Measurements from ENCODE around the gene ZNF10. TPM values are rescaled to one million over a fixed set of nuclear protein-coding genes. Genes with fewer than 3 reads are reported as not detected.

The ZNF10 gene
- polyA plus RNA-seq, 1 donor (not counting 4 experiments of a cell fraction or from before 2014, with no cell fraction given) = 6.3 TPM

GRCh38 chr12:133124674-133125073, 5.8 kb upstream of the ZNF10 start:
- Histone ChIP-seq H2AFZ (ENCODE audit: control insufficient read depth, low read length) (no peak overlapping the region), H3K27ac (ENCODE audit: control insufficient read depth, insufficient read depth, low read length) (no peak overlapping the region), H3K27me3 (ENCODE audit: control insufficient read depth, extremely low read depth, insufficient read depth, low read length) (no peaks in the 10 kb centered on the region), H3K4me1 (ENCODE audit: control insufficient read depth, extremely low read depth, insufficient read depth, low read length) (no peaks in the 10 kb centered on the region), H3K4me3 (ENCODE audit: control insufficient read depth in 2 of 3, extremely low read depth in 1 of 3, insufficient read depth in 2 of 3, low read depth in 1 of 3, low read length in 3 of 3) (no peak overlapping the region), H4K20me1 (ENCODE audit: control insufficient read depth, extremely low read depth, insufficient read depth, low read length) (no peaks in the 10 kb centered on the region), H3K9me3 (ENCODE audit: control insufficient read depth, low read depth, low read length) (peaks cover 35% of the 10 kb centered on the region), H3K9ac (ENCODE audit: control insufficient read depth, extremely low read depth, insufficient read depth, low read length) (no peak overlapping the region), H3K36me3 (ENCODE audit: control insufficient read depth in 2 of 2, extremely low read depth in 1 of 2, insufficient read depth in 2 of 2, low read length in 2 of 2) (peaks cover 0 to 5% of the 10 kb centered on the region in 2 experiments), H3K4me2 (ENCODE audit: control insufficient read depth, extremely low read depth, insufficient read depth, low read depth, low read length) (no peak overlapping the region), H3K79me2 (ENCODE audit: control insufficient read depth, insufficient read depth, low read length) (peaks cover 6% of the 10 kb centered on the region), H3K9me1 (ENCODE audit: control insufficient read depth, extremely low read depth, insufficient read depth, low read length) (no peaks in the 10 kb centered on the region)
- DNase-seq (ENCODE audit: low read depth, low spot score) (no peak), FAIRE-seq (no peak)
- dilution Hi-C loops (cut with MboI; ENCODE audit: extremely low pct_ligation_motif_present, low sequenced_read_pairs) = no loop called here
- TF ChIP-seq CTCF (optimal IDR thresholded peaks at IDR 0.05 in 1 of 3, IDR thresholded peaks at IDR 0.05 in 1 of 3, conservative IDR thresholded peaks at IDR 0.05 in 1 of 3; ENCODE audit: extremely low read depth in 1 of 3, insufficient read depth in 2 of 3, low read length in 3 of 3) = no peak
- no peak for TF ChIP-seq EZH2 (IDR thresholded peaks at IDR 0.05; ENCODE audit: low read length)

GRCh38 chr12:133129368-133130037, 924 bp upstream of the ZNF10 start:
- peaks cover 4% of the 10 kb centered on the region for H3K4me1 ChIP-seq (ENCODE audit: control insufficient read depth, extremely low read depth, insufficient read depth, low read length)
- peak; percentile 5 for FAIRE-seq
- H3K9ac ChIP-seq (ENCODE audit: control insufficient read depth, extremely low read depth, insufficient read depth, low read length) = peak overlapping the region; percentile 88
- dilution Hi-C loops (cut with MboI; ENCODE audit: extremely low pct_ligation_motif_present, low sequenced_read_pairs) = no loop called here
- H2AFZ ChIP-seq (ENCODE audit: control insufficient read depth, low read length) = peak overlapping the region; percentile 99
- H3K9me1 ChIP-seq (ENCODE audit: control insufficient read depth, extremely low read depth, insufficient read depth, low read length) = no peaks in the 10 kb centered on the region
- H3K36me3 ChIP-seq (ENCODE audit: control insufficient read depth in 2 of 2, extremely low read depth in 1 of 2, insufficient read depth in 2 of 2, low read length in 2 of 2) = peaks cover 0 to 3% of the 10 kb centered on the region in 2 experiments
- no peaks in the 10 kb centered on the region for H3K27me3 ChIP-seq (ENCODE audit: control insufficient read depth, extremely low read depth, insufficient read depth, low read length)
- H3K4me2 ChIP-seq (ENCODE audit: control insufficient read depth, extremely low read depth, insufficient read depth, low read depth, low read length) = peak overlapping the region; percentile 81
- peaks cover 6% of the 10 kb centered on the region for H3K79me2 ChIP-seq (ENCODE audit: control insufficient read depth, insufficient read depth, low read length)
- no peaks in the 10 kb centered on the region for H4K20me1 ChIP-seq (ENCODE audit: control insufficient read depth, extremely low read depth, insufficient read depth, low read length)
- no peak for DNase-seq (ENCODE audit: low read depth, low spot score)
- H3K27ac ChIP-seq (ENCODE audit: control insufficient read depth, insufficient read depth, low read length) = peak overlapping the region; percentile 82
- H3K9me3 ChIP-seq (ENCODE audit: control insufficient read depth, low read depth, low read length) = peaks cover 14% of the 10 kb centered on the region
- TF ChIP-seq EZH2 (IDR thresholded peaks at IDR 0.05; ENCODE audit: low read length) = no peak
- no peak for TF ChIP-seq CTCF (optimal IDR thresholded peaks at IDR 0.05 in 1 of 3, IDR thresholded peaks at IDR 0.05 in 1 of 3, conservative IDR thresholded peaks at IDR 0.05 in 1 of 3; ENCODE audit: extremely low read depth in 1 of 3, insufficient read depth in 2 of 3, low read length in 3 of 3)
- peak overlapping the region; percentile 77 to 97 (median 86) for H3K4me3 ChIP-seq (ENCODE audit: control insufficient read depth in 2 of 3, extremely low read depth in 1 of 3, insufficient read depth in 2 of 3, low read depth in 1 of 3, low read length in 3 of 3)
